ENCODE data around the gene GANC.
"Not testable (repeated sequence)": the region's sequence is repeated elsewhere in the genome, so short reads cannot be mapped to it uniquely, and the experiment has no call there.

- not testable (repeated sequence) for TF ChIP-seq CTCF (IDR thresholded peaks at IDR 0.05 in 8 of 11, conservative IDR thresholded peaks at IDR 0.05 in 3 of 11); POLR2A (IDR thresholded peaks at IDR 0.05)
Measured at GRCh38 chr15:42336650-42337049, 63.6 kb downstream of the GANC start.
